Astrocyte of the hippocampus (primary cell): ENCODE results near the gene SEMA4D.
"Not testable (repeated sequence)": the region's sequence is repeated elsewhere in the genome, so short reads cannot be mapped to it uniquely, and the experiment has no call there.

ENCODE experiments used
- DNase-seq: peaks from one replicate; pipeline ENCODE4 v3.0.0; 2011; ENCODE audit warnings: low read depth, low spot score

The SEMA4D gene

GRCh38 chr9:89386206-89386605, 111.7 kb downstream of the SEMA4D start:
- DNase-seq: no peak

- DNase-seq: no peak
Observed at GRCh38 chr9:89384783-89385182, 113.1 kb downstream of the SEMA4D start.

- DNase-seq: no peak
Observed at GRCh38 chr9:89383721-89384300, 114.1 kb downstream of the SEMA4D start.

GRCh38 chr9:89383030-89383720, 114.7 kb downstream of the SEMA4D start:
- no peak for DNase-seq

- DNase-seq: no peak
Observed at GRCh38 chr9:89382026-89382986, 115.6 kb downstream of the SEMA4D start.

- no peak for DNase-seq
Observed at GRCh38 chr9:89381308-89381609, 116.7 kb downstream of the SEMA4D start.

- DNase-seq: peak; percentile 32
Observed at GRCh38 chr9:89380437-89381307, 117.2 kb downstream of the SEMA4D start.

GRCh38 chr9:89379508-89380115, 118.3 kb downstream of the SEMA4D start:
- no peak for DNase-seq

- DNase-seq: no peak
Observed at GRCh38 chr9:89379031-89379430, 118.9 kb downstream of the SEMA4D start.

- DNase-seq: no peak
Observed at GRCh38 chr9:89378541-89378940, 119.4 kb downstream of the SEMA4D start.

GRCh38 chr9:89377411-89377810, 120.5 kb downstream of the SEMA4D start:
- DNase-seq: no peak

- DNase-seq: no peak
Observed at GRCh38 chr9:89376741-89377351, 121.1 kb downstream of the SEMA4D start.

- no peak for DNase-seq
Observed at GRCh38 chr9:89376286-89376685, 121.6 kb downstream of the SEMA4D start.

- no peak for DNase-seq
Observed at GRCh38 chr9:89375191-89375760, 122.6 kb downstream of the SEMA4D start.

GRCh38 chr9:89374176-89374575, 123.7 kb downstream of the SEMA4D start:
- DNase-seq: peak; percentile 69

GRCh38 chr9:89372979-89373378, 124.9 kb downstream of the SEMA4D start:
- DNase-seq: no peak

GRCh38 chr9:89372230-89372816, 125.6 kb downstream of the SEMA4D start:
- no peak for DNase-seq

GRCh38 chr9:89371791-89372190, 126.1 kb downstream of the SEMA4D start:
- DNase-seq: not testable (repeated sequence)

GRCh38 chr9:89370593-89370992, 127.3 kb downstream of the SEMA4D start:
- no peak for DNase-seq

- DNase-seq: no peak
Observed at GRCh38 chr9:89368978-89369377, 128.9 kb downstream of the SEMA4D start.
